Heart right ventricle (tissue), 16 donors: ENCODE results near the gene RAD23B. TPM values are rescaled to one million over a fixed set of nuclear protein-coding genes. Genes with fewer than 3 reads are reported as not detected.
"Not testable (repeated sequence)": the region's sequence is repeated elsewhere in the genome, so short reads cannot be mapped to it uniquely, and the experiment has no call there.

Experiments used
- ATAC-seq, 8 donors: fragments of 200-7000 bp; cut with Tn5 transposase; one replicate each; pipeline ENCODE4 v1.9.1; 2020; ENCODE audit warnings: mild to moderate bottlenecking in 8 of 8, moderate library complexity in 8 of 8, moderate number of reproducible peaks in 1 of 8
- DNase-seq, 2 donors: peaks; one replicate each; pipeline ENCODE4 v3.0.0-alpha.2; 2020
- H3K27ac ChIP-seq, 10 donors: fragments of 200-600 bp; sonication (generic) in 2 of 10; one replicate each; pipeline versions ENCODE4 v1.5.0 to v1.8.0; 2020 to 2022; ENCODE audit warnings: mild to moderate bottlenecking in 3 of 10
- H3K27me3 ChIP-seq, 7 donors: fragments of 200-600 bp; one replicate each; pipeline ENCODE4 v1.8.0; 2021 to 2022; ENCODE audit warnings: mild to moderate bottlenecking in 2 of 7
- H3K36me3 ChIP-seq, 9 donors: fragments of 200-600 bp; sonication (generic) in 1 of 9; one replicate each; pipeline versions ENCODE4 v1.5.0 to v1.8.0; 2020 to 2022; ENCODE audit warnings: mild to moderate bottlenecking in 2 of 9
- H3K4me1 ChIP-seq, 9 donors: fragments of 200-600 bp; sonication (generic) in 1 of 9; one replicate each; pipeline versions ENCODE4 v1.5.0 to v1.8.0; 2020 to 2022; ENCODE audit warnings: mild to moderate bottlenecking in 4 of 9
- H3K4me3 ChIP-seq, 10 donors: fragments of 200-600 bp; sonication (generic) in 2 of 10; one replicate each; pipeline versions ENCODE4 v1.5.0 to v1.8.0; 2020 to 2022; ENCODE audit warnings: mild to moderate bottlenecking in 7 of 10, moderate library complexity in 2 of 10
- H3K9me3 ChIP-seq, 11 donors: fragments of 200-600 bp in 10 of 11; sonication (generic) in 2 of 11; one replicate each; pipeline versions ENCODE4 v1.5.0 to v1.8.0; 2013 to 2022; ENCODE audit warnings: mild to moderate bottlenecking in 2 of 11, control low read depth in 1 of 11, moderate library complexity in 1 of 11
- WGBS, 2 donors: extraction: QIAGEN DNeasy Blood & Tissue Kit; methylation state at CpG; one replicate each; pipeline ENCODE4 v1.1.7; 2013; ENCODE audit warnings: inconsistent platforms in 1 of 2; 5-methylcytosine and 5-hydroxymethylcytosine counted together
- intact Hi-C, 10 donors: fragments of 100-400 bp; cut with DNase I; formaldehyde crosslinking; loops; one replicate each; pipeline versions ENCODE4 v1.11.1 to v1.14.2; 2022
- polyA plus RNA-seq, 2 donors: library from polyadenylated mRNA; stranded (reverse); fragments of 200-250 nt; gene quantifications; one replicate each; pipeline ENCODE4 v1.2.3, GENCODE V29; 2013
- total RNA-seq, 10 donors: library from RNA; stranded (reverse); fragmentation: NEBNext Ultra II Directional in 3 of 10; extraction: Animal tissue kit (Norgen Biotek cat#: 25700) in 3 of 10; gene quantifications; one replicate each; pipeline versions ENCODE4 v1.2.1 to v1.2.4, GENCODE V29; 2021 to 2023
- TF ChIP-seq, protein P1 (sequence below), 9 donors: fragments of 200-600 bp; sonication (generic) in 2 of 9; IDR thresholded peaks; one replicate each; pipeline versions ENCODE4 v1.5.0 to v1.8.0; 2021 to 2022; ENCODE audit warnings: antibody characterized with exemption in 9 of 9, mild to moderate bottlenecking in 5 of 9, moderate library complexity in 1 of 9
- donor health status: Arrhythmogenic right ventricular cardiomyopathy.
- donor health status: ischemic (EF 13 %, LVEDD 7.1; RV severe dilation, severe dysfunction).
- donor health status: healthy with polysubstance abuse.
- donor health status: DM: no; HTN: yes; CAD: no.
- donor health status: DM: no; HTN: no; CAD: no.
- donor health status: ischemic (EF 25% LVEDD 6.9; RV normal size, moderate dysfunction).
- donor health status: ischemic (EF 25% LVEDD 5.7; RV mildly dilated, moderate dysfunction).
- donor health status: healthy.
- donor health status: DM: yes; HTN: yes; CAD: no.
- donor health status: Ischemic cardiomyopathy.
- donor health status: ischemic (EF 35%, LVEDD 5.7; RV mildly dilated, moderate dysfunction).
- donor health status: nonischemic (EF 11% LVEDD 7.7; RV severe dilation, severe dysfunction).
- donor health status: DM: yes; HTN: yes; CAD: no.
- donor health status: PGD.
- donor health status: ischemic (EF 29% LVEDD 5.4; RV normal size, mild dysfunction).
- donor health status: nonischemic (EF 23%, LVEDD 6.1; RV moderate dilation, normal function).

Gene RAD23B
- total and polyA plus RNA-seq, 12 donors = 41.7 to 122 (median 103) TPM

DNA sequence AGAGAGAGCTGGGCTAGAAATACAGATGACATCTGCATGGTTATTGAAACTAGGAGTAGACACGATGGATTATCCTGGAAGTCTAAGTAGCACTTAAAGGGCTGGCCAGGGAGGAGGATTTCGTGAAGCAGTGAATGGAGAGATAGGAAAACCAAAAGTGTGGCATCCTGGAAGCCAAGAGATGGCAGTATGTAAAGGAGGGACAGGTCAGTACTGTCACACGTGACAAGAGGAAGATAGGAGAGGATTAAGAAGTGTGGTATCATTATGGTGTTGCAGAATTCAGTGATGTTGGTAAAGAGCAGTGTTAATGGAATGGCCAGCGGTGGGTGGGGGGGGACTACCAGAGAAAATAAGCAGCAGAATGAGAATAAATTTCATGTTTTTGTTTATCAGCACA, 11.7 kb downstream of the RAD23B start:
- Histone ChIP-seq H3K4me3 (no peak overlapping the region), H3K9me3 (no peaks in the 10 kb centered on the region), H3K27ac (no peak overlapping the region), H3K4me1 (peaks cover 3 to 78% (median 67%) of the 10 kb centered on the region in 9 donors), H3K27me3 (no peaks in the 10 kb centered on the region), H3K36me3 (no peaks in the 10 kb centered on the region)
- 54 to 58% methylated on average over 4 of the region's 4 CpGs for WGBS, 2 donors
- intact Hi-C loops = no loop called here
- ATAC-seq (peak in 1 of 8 donors; percentile 20), DNase-seq (no peak)
- TF ChIP-seq, protein P1, sequence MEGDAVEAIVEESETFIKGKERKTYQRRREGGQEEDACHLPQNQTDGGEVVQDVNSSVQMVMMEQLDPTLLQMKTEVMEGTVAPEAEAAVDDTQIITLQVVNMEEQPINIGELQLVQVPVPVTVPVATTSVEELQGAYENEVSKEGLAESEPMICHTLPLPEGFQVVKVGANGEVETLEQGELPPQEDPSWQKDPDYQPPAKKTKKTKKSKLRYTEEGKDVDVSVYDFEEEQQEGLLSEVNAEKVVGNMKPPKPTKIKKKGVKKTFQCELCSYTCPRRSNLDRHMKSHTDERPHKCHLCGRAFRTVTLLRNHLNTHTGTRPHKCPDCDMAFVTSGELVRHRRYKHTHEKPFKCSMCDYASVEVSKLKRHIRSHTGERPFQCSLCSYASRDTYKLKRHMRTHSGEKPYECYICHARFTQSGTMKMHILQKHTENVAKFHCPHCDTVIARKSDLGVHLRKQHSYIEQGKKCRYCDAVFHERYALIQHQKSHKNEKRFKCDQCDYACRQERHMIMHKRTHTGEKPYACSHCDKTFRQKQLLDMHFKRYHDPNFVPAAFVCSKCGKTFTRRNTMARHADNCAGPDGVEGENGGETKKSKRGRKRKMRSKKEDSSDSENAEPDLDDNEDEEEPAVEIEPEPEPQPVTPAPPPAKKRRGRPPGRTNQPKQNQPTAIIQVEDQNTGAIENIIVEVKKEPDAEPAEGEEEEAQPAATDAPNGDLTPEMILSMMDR (IDR thresholded peaks at IDR 0.05) = no peak

- ATAC-seq = no peak
- Histone ChIP-seq H3K9me3 (no peaks in the 10 kb centered on the region), H3K36me3 (peaks cover 0 to 5% (median 0%) of the 10 kb centered on the region in 9 donors), H3K27me3 (no peaks in the 10 kb centered on the region), H3K27ac (no peak overlapping the region), H3K4me3 (no peak overlapping the region), H3K4me1 (peaks cover 3 to 78% (median 66%) of the 10 kb centered on the region in 9 donors)
- DNase-seq = no peak
- 54 to 55% methylated on average over 1 of the region's 1 CpG for WGBS, 2 donors
- intact Hi-C loops = no loop called here
- TF ChIP-seq, protein P1 (IDR thresholded peaks at IDR 0.05) = no peak
Observed at GRCh38 chr9:107295995-107296394, 12.9 kb downstream of the RAD23B start.

- DNase-seq, ATAC-seq, H3K27me3 ChIP-seq, H3K27ac ChIP-seq, H3K9me3 ChIP-seq, H3K4me3 ChIP-seq, intact Hi-C loops: not testable (repeated sequence)
- H3K4me1 ChIP-seq = peaks cover 3 to 78% (median 63%) of the 10 kb centered on the region in 9 donors
- WGBS, 2 donors = 94 to 96% methylated on average over 8 of the region's 8 CpGs
- H3K36me3 ChIP-seq = peaks cover 0 to 11% (median 0%) of the 10 kb centered on the region in 9 donors
Observed at GRCh38 chr9:107296592-107296991, 13.5 kb downstream of the RAD23B start.

DNA sequence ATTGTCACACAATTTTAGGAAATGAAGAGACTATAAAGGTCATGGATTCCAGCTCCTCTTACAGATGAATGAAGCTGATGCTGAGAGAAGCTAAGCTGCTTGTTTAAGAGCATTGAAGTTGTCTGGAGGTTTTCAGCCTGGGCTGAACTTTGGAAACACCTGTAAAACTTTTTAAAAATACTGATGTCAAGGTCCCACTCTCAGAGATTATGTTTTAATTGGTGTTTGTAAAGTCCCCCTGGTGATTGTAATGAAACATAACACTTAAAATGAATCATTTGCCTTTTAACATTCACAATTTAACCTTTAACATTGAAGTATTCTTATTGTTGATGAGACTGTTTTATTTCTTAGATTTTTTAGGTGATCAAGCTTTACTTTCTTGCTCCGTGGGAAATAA, 16.4 kb downstream of the RAD23B start:
- Histone ChIP-seq H3K36me3 (peaks cover 0 to 39% (median 0%) of the 10 kb centered on the region in 9 donors), H3K4me1 (peaks cover 0 to 58% (median 46%) of the 10 kb centered on the region in 9 donors), H3K27ac (peak overlapping the region in 1 of 10 donors; percentile 7), H3K27me3 (no peaks in the 10 kb centered on the region), H3K4me3 (no peak overlapping the region), H3K9me3 (no peaks in the 10 kb centered on the region)
- whole genome bisulfite sequencing, 2 donors = 61 to 64% methylated on average over 1 of the region's 1 CpG
- ATAC-seq (no peak), DNase-seq (no peak)
- TF ChIP-seq, protein P1 (IDR thresholded peaks at IDR 0.05) = peak in 5 of 9 donors; percentile 13 to 30 (median 21)
- intact Hi-C loops = no loop called here

- Histone ChIP-seq H3K36me3 (peaks cover 0 to 95% (median 26%) of the 10 kb centered on the region in 9 donors), H3K9me3 (no peaks in the 10 kb centered on the region)
Observed at GRCh38 chr9:107306308-107306707, 23.2 kb downstream of the RAD23B start.

More at GRCh38 chr9:107306308-107306707, 23.2 kb downstream of the RAD23B start:
- intact Hi-C loops = no loop called here
- Histone ChIP-seq H3K4me3 (no peak overlapping the region), H3K27me3 (no peaks in the 10 kb centered on the region), H3K27ac (no peak overlapping the region), H3K4me1 (peaks cover 0 to 10% (median 2%) of the 10 kb centered on the region in 9 donors)
- WGBS, 2 donors = 87 to 93% methylated on average over 2 of the region's 2 CpGs
- DNase-seq (no peak), ATAC-seq (no peak)
- TF ChIP-seq, protein P1 (IDR thresholded peaks at IDR 0.05) = no peak
